HepG2 (cell line): ENCODE results near the gene C1orf21. TPM values are rescaled to one million over a fixed set of nuclear protein-coding genes. Genes with fewer than 3 reads are reported as not detected.

Source experiments
- ATAC-seq: fragments of 200-7000 bp; cut with Tn5 transposase; 3 replicates; pipeline ENCODE4 v1.9.1; 2020; ENCODE audit warnings: mild to moderate bottlenecking, moderate library complexity
- BruUV-seq: library from RNA; stranded (reverse); fragments of 400-500 nt; replicated peaks from 2 replicates; lab custom pipeline; 2021; lab: Mats Ljungman, UMichigan
- CTCF ChIA-PET: fragments of 300-600 bp; formaldehyde crosslinking; extraction: SDS; loops from one replicate; lab custom pipeline; 2021; ENCODE audit warnings: low total read pairs, inconsistent platforms, low intra/inter-chr PET ratio; lab: Yijun Ruan, JAX
- POLR2A ChIA-PET: fragments of 350-600 bp; sonication (Branson Sonifier 250); formaldehyde crosslinking; loops from one replicate; lab custom pipeline; 2020; ENCODE audit warnings: antibody characterized with exemption, inconsistent platforms; lab: Yijun Ruan, JAX
- DNase-seq: peaks from one replicate; pipeline ENCODE4 v3.0.0-alpha.2; 2015; ENCODE audit warnings: low spot score
- FAIRE-seq: peaks from 3 replicates; lab custom pipeline; 2011; peaks lifted over from hg19 to GRCh38; lab: Jason Lieb, UNC
- H2AFZ ChIP-seq: one replicate; pipeline ENCODE4 v1.6.1; 2011; ENCODE audit warnings: low read length, inconsistent platforms
- H3K27ac ChIP-seq: fragments of 300-600 bp; 3 replicates; pipeline ENCODE4 v1.8.0; 2011; ENCODE audit warnings: mixed run types, mild to moderate bottlenecking, mixed read lengths, low read length, inconsistent platforms; ENCODE audit not compliant: insufficient read depth; ENCODE audit errors: extremely low read length
- H3K27me3 ChIP-seq, 2 experiments: fragments of 200-600 bp in 1 of 2; 2 replicates in 1 of 2; 3 replicates in 1 of 2; pipeline versions ENCODE4 v1.6.0 to v1.8.0; 2011; ENCODE audit warnings: low read length in 2 of 2, mild to moderate bottlenecking in 2 of 2, moderate library complexity in 2 of 2, inconsistent platforms in 1 of 2; ENCODE audit not compliant: insufficient read depth in 2 of 2, control insufficient read depth in 1 of 2
- H3K36me3 ChIP-seq, 2 experiments: fragments of 200-600 bp in 1 of 2; replicated peaks in 1 of 2; 2 replicates in 1 of 2; 3 replicates in 1 of 2; pipeline versions ENCODE4 v1.5.1 to v1.8.0; 2011; ENCODE audit warnings: low read length in 2 of 2, inconsistent platforms in 1 of 2; ENCODE audit not compliant: insufficient read depth in 2 of 2, control insufficient read depth in 1 of 2
- H3K4me1 ChIP-seq: 2 replicates; pipeline ENCODE4 v1.5.1; 2012; ENCODE audit warnings: low read length, inconsistent platforms; ENCODE audit not compliant: insufficient read depth
- H3K4me2 ChIP-seq: 2 replicates; pipeline ENCODE4 v1.6.0; 2011; ENCODE audit warnings: low read depth, low read length, inconsistent platforms
- H3K4me3 ChIP-seq, 3 experiments: fragments of 200-600 bp in 1 of 3; sonication (generic), shearing (Covaris generic) in 1 of 3; replicated peaks in 1 of 3; 2 replicates each; pipeline ENCODE4 v1.5.1; 2011 to 2016; ENCODE audit warnings: low read length in 3 of 3, inconsistent platforms in 2 of 3, low read depth in 2 of 3, mild to moderate bottlenecking in 2 of 3, control low read depth in 1 of 3, mixed read lengths in 1 of 3; ENCODE audit not compliant: insufficient read depth in 1 of 3
- H3K79me2 ChIP-seq: one replicate; pipeline ENCODE4 v1.6.1; 2011; ENCODE audit warnings: low read length, inconsistent platforms; ENCODE audit not compliant: insufficient read depth
- H3K9ac ChIP-seq: 2 replicates; pipeline ENCODE4 v1.6.0; 2011; ENCODE audit warnings: mild to moderate bottlenecking, low read depth, low read length, inconsistent platforms; ENCODE audit not compliant: insufficient read depth
- H3K9me3 ChIP-seq: 2 replicates; pipeline ENCODE4 v1.5.1; 2012; ENCODE audit warnings: mild to moderate bottlenecking, low read length
- H4K20me1 ChIP-seq: 2 replicates; pipeline ENCODE4 v1.6.0; 2011; ENCODE audit warnings: inconsistent platforms, mild to moderate bottlenecking, low read length, moderate library complexity; ENCODE audit not compliant: insufficient read depth
- AHR ChIP-seq: IDR thresholded peaks from 2 replicates; pipeline ENCODE4 v1.6.1; 2018; ENCODE audit warnings: missing genetic modification reagents, missing compliant biosample characterization
- ATM ChIP-seq: fragments of 450-650 bp; IDR thresholded peaks from 2 replicates; pipeline ENCODE4 v1.7.1; 2017; ENCODE audit warnings: mild to moderate bottlenecking, borderline replicate concordance
- BRCA1 ChIP-seq: sonication (generic); formaldehyde crosslinking; IDR thresholded peaks from 2 replicates; pipeline ENCODE4 v1.4.0; 2020; ENCODE audit warnings: missing genetic modification reagents
- ERF ChIP-seq: IDR thresholded peaks from 2 replicates; pipeline ENCODE4 v1.6.1; 2018; ENCODE audit warnings: missing biosample characterization, missing genetic modification reagents
- PRMT3 ChIP-seq: sonication (generic); formaldehyde crosslinking; IDR thresholded peaks from 2 replicates; pipeline ENCODE4 v1.8.1; 2022; ENCODE audit warnings: low read depth, mild to moderate bottlenecking, moderate library complexity, missing genetic modification reagents, borderline replicate concordance
- SIN3A ChIP-seq: IDR thresholded peaks from 2 replicates; pipeline ENCODE4 v1.6.1; 2011; ENCODE audit warnings: low read depth, mild to moderate bottlenecking, control low read depth, low read length, borderline replicate concordance
- SMAD3 ChIP-seq: sonication (generic); formaldehyde crosslinking; IDR thresholded peaks from 2 replicates; pipeline ENCODE4 v1.4.0; 2020; ENCODE audit warnings: missing genetic modification reagents
- SUZ12 ChIP-seq: fragments of 150-350 bp; IDR thresholded peaks from 2 replicates; pipeline ENCODE4 v1.6.1; 2014; ENCODE audit warnings: low read depth, low read length
- TAF1 ChIP-seq: sonication (generic); formaldehyde crosslinking; IDR thresholded peaks from 2 replicates; pipeline ENCODE4 v1.4.0; 2020; ENCODE audit warnings: missing genetic modification reagents
- ZNF333 ChIP-seq: sonication (generic); formaldehyde crosslinking; IDR thresholded peaks from 2 replicates; pipeline ENCODE4 v1.4.0; 2020; ENCODE audit warnings: mild to moderate bottlenecking, missing genetic modification reagents, borderline replicate concordance
- ZNF709 ChIP-seq: sonication (generic); formaldehyde crosslinking; IDR thresholded peaks from 2 replicates; pipeline ENCODE4 v1.5.0; 2020; ENCODE audit warnings: mild to moderate bottlenecking, missing genetic modification reagents
- whole genome bisulfite sequencing: methylation state at CpG from one replicate; pipeline ENCODE4 v1.1.6; 2017; ENCODE audit warnings: low lambda C conversion rate; 5-methylcytosine and 5-hydroxymethylcytosine counted together
- in situ Hi-C: cut with HindIII; loops from 2 replicates; pipeline ENCODE4 v1.10.0; 2017; ENCODE audit warnings: low pct_unique_long_range_greater_than_20kb; ENCODE audit not compliant: extremely low pct_ligation_motif_present
- intact Hi-C: fragments of 100-400 bp; cut with micrococcal nuclease; formaldehyde crosslinking; loops from one replicate; pipeline ENCODE4 v1.10.0; 2022; ENCODE audit not compliant: unreplicated experiment
- polyA plus RNA-seq, 8 experiments: library from polyadenylated mRNA; depleted of rRNA in 3 of 8; stranded (reverse) in 7 of 8; unstranded in 1 of 8; fragments of >200 nt; fragmentation: Illumina TruSeq in 4 of 8; extraction: Trizol in 4 of 8; gene quantifications; 2 replicates each; pipeline versions ENCODE4 v1.2.1 to v1.2.3, GENCODE V29; 2011 to 2016; ENCODE audit warnings: low read depth in 4 of 8, missing spikeins in 1 of 8, mixed read lengths in 1 of 8; ENCODE audit not compliant: insufficient read depth in 1 of 8
- total RNA-seq, 5 experiments: library from RNA; depleted of rRNA; stranded (reverse); fragments of >200 nt; fragmentation: Illumina TruSeq; extraction: Trizol; gene quantifications; 2 replicates each; pipeline ENCODE4 v1.2.3, GENCODE V29; 2016; ENCODE audit warnings: low read depth in 1 of 5
- TF ChIP-seq, protein P1 (sequence below): sonication (generic); formaldehyde crosslinking; IDR thresholded peaks from 2 replicates; pipeline ENCODE4 v1.4.0; 2020; ENCODE audit warnings: missing genetic modification reagents, low read depth, mild to moderate bottlenecking, borderline replicate concordance
- TF ChIP-seq, protein P2 (sequence below): sonication (generic); formaldehyde crosslinking; IDR thresholded peaks from 2 replicates; pipeline ENCODE4 v1.8.0; 2022; ENCODE audit warnings: mild to moderate bottlenecking, missing genetic modification reagents
- TF ChIP-seq, protein P3 (sequence below): IDR thresholded peaks from 2 replicates; pipeline ENCODE4 v1.6.1; 2012; ENCODE audit warnings: low read depth, low read length, improper control_type of control experiment

C1orf21 gene
- total and polyA plus RNA-seq, 2 of the 13 experiments (the other 11 are each of a cell fraction or from before 2014, with no cell fraction given): not detected

DNA sequence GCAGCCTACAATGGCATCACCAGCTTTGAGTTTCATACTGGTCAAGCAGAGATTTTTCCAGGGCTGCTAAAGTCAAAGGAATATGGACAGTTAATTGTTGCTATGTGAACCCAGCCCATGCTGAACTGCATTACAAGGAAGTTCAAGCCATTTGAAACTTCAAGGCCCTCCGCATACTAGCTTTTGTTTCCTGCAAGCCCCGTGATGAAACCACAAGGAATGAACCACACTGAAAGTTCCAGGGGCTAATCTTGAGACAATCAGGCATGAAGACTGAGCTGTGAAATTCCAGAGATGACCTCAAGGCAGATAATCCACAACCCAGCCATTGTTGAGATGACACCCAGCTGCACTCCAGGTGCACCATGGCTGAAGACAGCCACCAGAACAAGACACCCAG is 180.8 kb downstream of the C1orf21 start:
- no peak for FAIRE-seq
- no peaks in the 10 kb centered on the region for H4K20me1 ChIP-seq
- H3K27me3 ChIP-seq: no peaks in the 10 kb centered on the region
- H3K9ac ChIP-seq: no peak overlapping the region
- intact Hi-C loops: no loop called here
- H3K9me3 ChIP-seq: no peaks in the 10 kb centered on the region
- no peak overlapping the region for H3K4me2 ChIP-seq
- BruUV-seq: no TSS peak
- ATAC-seq: no peak
- no peak for TF ChIP-seq ERF (CRISPR knock-in tag)
- no peak for TF ChIP-seq SMAD3
- TF ChIP-seq SIN3A: no peak
- TF ChIP-seq, protein P1, sequence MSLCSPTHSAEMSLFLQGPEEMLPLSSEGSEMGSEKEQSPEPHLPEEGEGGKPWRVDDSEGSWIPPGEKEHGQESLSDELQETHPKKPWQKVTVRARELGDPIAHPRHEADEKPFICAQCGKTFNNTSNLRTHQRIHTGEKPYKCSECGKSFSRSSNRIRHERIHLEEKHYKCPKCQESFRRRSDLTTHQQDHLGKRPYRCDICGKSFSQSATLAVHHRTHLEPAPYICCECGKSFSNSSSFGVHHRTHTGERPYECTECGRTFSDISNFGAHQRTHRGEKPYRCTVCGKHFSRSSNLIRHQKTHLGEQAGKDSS (CRISPR knock-in tag): no peak
- TF ChIP-seq, protein P2, sequence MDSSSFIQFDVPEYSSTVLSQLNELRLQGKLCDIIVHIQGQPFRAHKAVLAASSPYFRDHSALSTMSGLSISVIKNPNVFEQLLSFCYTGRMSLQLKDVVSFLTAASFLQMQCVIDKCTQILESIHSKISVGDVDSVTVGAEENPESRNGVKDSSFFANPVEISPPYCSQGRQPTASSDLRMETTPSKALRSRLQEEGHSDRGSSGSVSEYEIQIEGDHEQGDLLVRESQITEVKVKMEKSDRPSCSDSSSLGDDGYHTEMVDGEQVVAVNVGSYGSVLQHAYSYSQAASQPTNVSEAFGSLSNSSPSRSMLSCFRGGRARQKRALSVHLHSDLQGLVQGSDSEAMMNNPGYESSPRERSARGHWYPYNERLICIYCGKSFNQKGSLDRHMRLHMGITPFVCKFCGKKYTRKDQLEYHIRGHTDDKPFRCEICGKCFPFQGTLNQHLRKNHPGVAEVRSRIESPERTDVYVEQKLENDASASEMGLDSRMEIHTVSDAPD (CRISPR knock-in tag): no peak
- no peak for TF ChIP-seq ZNF709
- no peak for TF ChIP-seq ZNF333 (CRISPR knock-in tag)
- TF ChIP-seq, protein P3, sequence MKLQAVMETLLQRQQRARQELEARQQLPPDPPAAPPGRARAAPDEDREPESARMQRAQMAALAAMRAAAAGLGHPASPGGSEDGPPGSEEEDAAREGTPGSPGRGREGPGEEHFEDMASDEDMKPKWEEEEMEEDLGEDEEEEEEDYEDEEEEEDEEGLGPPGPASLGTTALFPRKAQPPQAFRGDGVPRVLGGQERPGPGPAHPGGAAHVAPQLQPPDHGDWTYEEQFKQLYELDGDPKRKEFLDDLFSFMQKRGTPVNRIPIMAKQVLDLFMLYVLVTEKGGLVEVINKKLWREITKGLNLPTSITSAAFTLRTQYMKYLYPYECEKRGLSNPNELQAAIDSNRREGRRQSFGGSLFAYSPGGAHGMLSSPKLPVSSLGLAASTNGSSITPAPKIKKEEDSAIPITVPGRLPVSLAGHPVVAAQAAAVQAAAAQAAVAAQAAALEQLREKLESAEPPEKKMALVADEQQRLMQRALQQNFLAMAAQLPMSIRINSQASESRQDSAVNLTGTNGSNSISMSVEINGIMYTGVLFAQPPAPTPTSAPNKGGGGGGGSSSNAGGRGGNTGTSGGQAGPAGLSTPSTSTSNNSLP: no peak
- no peak for TF ChIP-seq ATM
- TF ChIP-seq PRMT3 (CRISPR knock-in tag): no peak
- TF ChIP-seq SUZ12: no peak
- TF ChIP-seq BRCA1 (CRISPR knock-in tag): no peak
- no peak for TF ChIP-seq AHR (CRISPR knock-in tag)
- no peak for TF ChIP-seq TAF1
- TF ChIP-seq, all 625 proteins: peak for 0
- 50% methylated on average over 2 of the region's 2 CpGs for WGBS
- Histone ChIP-seq H3K27ac (no peak overlapping the region), H3K4me3 (no peak overlapping the region), H3K4me1 (no peaks in the 10 kb centered on the region), H3K36me3 (no peaks in the 10 kb centered on the region), H2AFZ (no peak overlapping the region), H3K79me2 (no peaks in the 10 kb centered on the region)
- no peak for DNase-seq
- in situ Hi-C loops: loop anchor here (10.0 kb wide), 1 partner anchor 493 kb away; no protein-coding TSS in a partner anchor
- CTCF ChIA-PET: no interaction called here
- POLR2A ChIA-PET: no interaction called here
